Naive thymus-derived CD8-positive, alpha-beta T cell (primary cell): ENCODE data around the gene MUC20. TPM values are rescaled to one million over a fixed set of nuclear protein-coding genes. Genes with fewer than 3 reads are reported as not detected.
"Not testable (repeated sequence)": the region's sequence is repeated elsewhere in the genome, so short reads cannot be mapped to it uniquely, and the experiment has no call there.

Source experiments
- ATAC-seq, 2 donors: fragments of 150-1000 bp; cut with Tn5 transposase in 1 of 2; sonication (Bioruptor Pico), chemical (Tn5 transposase) in 1 of 2; 1 replicate in 1 of 2; 2 replicates in 1 of 2; pipeline ENCODE4 v1.10.0; 2021; ENCODE audit warnings: mild to moderate bottlenecking in 2 of 2, moderate library complexity in 2 of 2
- POLR2A ChIA-PET: fragments of 350-600 bp; sonication (Branson Sonifier 250); formaldehyde crosslinking; loops from one replicate; lab custom pipeline; 2021; ENCODE audit warnings: antibody characterized with exemption; lab: Charles Lee
- DNase-seq, 10 donors: peaks; one replicate each; pipeline versions ENCODE4 v3.0.0 to v3.0.0-alpha.2; 2020 to 2022
- H3K27ac Mint-ChIP-seq, 10 donors: one replicate each; pipeline ENCODE4 v1.8.0; 2020 to 2022; ENCODE audit warnings: mild to moderate bottlenecking in 10 of 10, mixed read lengths in 10 of 10, moderate library complexity in 4 of 10, inconsistent platforms in 1 of 10
- H3K27me3 Mint-ChIP-seq, 5 donors: one replicate each; pipeline ENCODE4 v1.8.0; 2021 to 2022; ENCODE audit warnings: mixed read lengths in 5 of 5
- H3K36me3 Mint-ChIP-seq, 3 donors: one replicate each; pipeline ENCODE4 v1.8.0; 2020 to 2022; ENCODE audit warnings: mixed read lengths in 3 of 3, mild to moderate bottlenecking in 2 of 3, inconsistent platforms in 1 of 3
- H3K4me1 Mint-ChIP-seq, 4 donors: one replicate each; pipeline ENCODE4 v1.8.0; 2021 to 2022; ENCODE audit warnings: mixed read lengths in 4 of 4
- H3K4me3 Mint-ChIP-seq, 10 donors: one replicate each; pipeline ENCODE4 v1.8.0; 2020 to 2022; ENCODE audit warnings: mild to moderate bottlenecking in 10 of 10, mixed read lengths in 10 of 10, moderate library complexity in 6 of 10, inconsistent platforms in 1 of 10
- H3K9me3 Mint-ChIP-seq, 9 donors: one replicate each; pipeline ENCODE4 v1.8.0; 2020 to 2022; ENCODE audit warnings: mixed read lengths in 9 of 9, mild to moderate bottlenecking in 3 of 9, inconsistent platforms in 1 of 9, moderate library complexity in 1 of 9
- polyA plus RNA-seq, 3 donors: library from polyadenylated mRNA; unstranded; fragments of 300-500 nt; fragmentation: Illumina TruSeq; gene quantifications; one replicate each; pipeline ENCODE4 v1.2.3, GENCODE V29; 2021
- total RNA-seq, 8 experiments: library from RNA in 2 of 8; stranded (reverse) in 2 of 8; gene quantifications; one replicate each; pipeline ENCODE4 v1.2.3 and lab custom pipeline; 2021 to 2026

Gene MUC20
- total and polyA plus RNA-seq, 5 experiments from 2014 or later = 0.21 to 11.7 (median 5.3) TPM; not detected in 1

GRCh38 chr3:195708626-195709481, 11.9 kb upstream of the MUC20 start:
- DNase-seq (no peak), ATAC-seq (no peak)
- H3K36me3 Mint-ChIP-seq = peaks cover 6 to 41% (median 28%) of the 10 kb centered on the region in 3 donors
- H3K27me3 Mint-ChIP-seq = no peaks in the 10 kb centered on the region
- H3K9me3 Mint-ChIP-seq = no peaks in the 10 kb centered on the region
- H3K4me3 Mint-ChIP-seq = no peak overlapping the region
- POLR2A ChIA-PET = no interaction called here
- peak overlapping the region in 1 of 10 donors; percentile 30 for H3K27ac Mint-ChIP-seq
- H3K4me1 Mint-ChIP-seq = peaks cover 0 to 3% (median 0%) of the 10 kb centered on the region in 4 donors

- Mint-ChIP-seq H3K9me3 (no peaks in the 10 kb centered on the region), H3K4me1 (peaks cover 0 to 6% (median 0%) of the 10 kb centered on the region in 4 donors), H3K36me3 (peaks cover 9 to 47% (median 33%) of the 10 kb centered on the region in 3 donors), H3K27me3 (no peaks in the 10 kb centered on the region), H3K27ac (peak overlapping the region in 1 of 10 donors; percentile 39), H3K4me3 (no peak overlapping the region)
- POLR2A ChIA-PET = no interaction called here
- DNase-seq (no peak), ATAC-seq (no peak)
These were observed 11.1 kb upstream of the MUC20 start for GRCh38 chr3:195709676-195710085.

- H3K27me3 Mint-ChIP-seq, POLR2A ChIA-PET, H3K4me1 Mint-ChIP-seq, DNase-seq, H3K9me3 Mint-ChIP-seq, ATAC-seq, H3K4me3 Mint-ChIP-seq: not testable (repeated sequence)
- H3K27ac Mint-ChIP-seq = peak overlapping the region in 3 of 10 donors; percentile 15 to 48 (median 43)
- peaks cover 15 to 53% (median 39%) of the 10 kb centered on the region in 3 donors for H3K36me3 Mint-ChIP-seq
These were observed 10.5 kb upstream of the MUC20 start for GRCh38 chr3:195710126-195710905.

GRCh38 chr3:195711091-195711812, 9.5 kb upstream of the MUC20 start:
- DNase-seq, POLR2A ChIA-PET, H3K9me3 Mint-ChIP-seq, H3K4me1 Mint-ChIP-seq, H3K27me3 Mint-ChIP-seq, H3K4me3 Mint-ChIP-seq: not testable (repeated sequence)
- peaks cover 17 to 59% (median 48%) of the 10 kb centered on the region in 3 donors for H3K36me3 Mint-ChIP-seq
- ATAC-seq = peak in 1 of 2 donors; percentile 9
- H3K27ac Mint-ChIP-seq = peak overlapping the region in 1 of 10 donors; percentile 27

GRCh38 chr3:195711813-195712534, 8.8 kb upstream of the MUC20 start:
- Mint-ChIP-seq H3K27ac (peak overlapping the region in 3 of 10 donors; percentile 17 to 34 (median 27)), H3K4me1 (peaks cover 0 to 8% (median 2%) of the 10 kb centered on the region in 4 donors), H3K36me3 (peaks cover 17 to 62% (median 48%) of the 10 kb centered on the region in 3 donors), H3K9me3 (peaks cover 0 to 2% (median 0%) of the 10 kb centered on the region in 9 donors), H3K27me3 (no peaks in the 10 kb centered on the region), H3K4me3 (no peak overlapping the region)
- ATAC-seq (peak in 1 of 2 donors; percentile 75), DNase-seq (no peak)
- POLR2A ChIA-PET = no interaction called here

- H3K4me3 Mint-ChIP-seq, H3K9me3 Mint-ChIP-seq, H3K27me3 Mint-ChIP-seq, DNase-seq, H3K4me1 Mint-ChIP-seq, POLR2A ChIA-PET: not testable (repeated sequence)
- Mint-ChIP-seq H3K36me3 (peaks cover 17 to 62% (median 48%) of the 10 kb centered on the region in 3 donors), H3K27ac (peak overlapping the region in 1 of 10 donors; percentile 27)
- ATAC-seq = peak in 1 of 2 donors; percentile 50
These were observed 8.3 kb upstream of the MUC20 start for GRCh38 chr3:195712535-195712910.

- POLR2A ChIA-PET, H3K27ac Mint-ChIP-seq, ATAC-seq, H3K27me3 Mint-ChIP-seq, H3K9me3 Mint-ChIP-seq, H3K4me1 Mint-ChIP-seq, H3K4me3 Mint-ChIP-seq: not testable (repeated sequence)
- peaks cover 17 to 62% (median 48%) of the 10 kb centered on the region in 3 donors for H3K36me3 Mint-ChIP-seq
- DNase-seq = peak in 1 of 10 donors; percentile 0
These were observed 7.6 kb upstream of the MUC20 start for GRCh38 chr3:195713150-195713549.

GRCh38 chr3:195714380-195715011, 6.3 kb upstream of the MUC20 start:
- Mint-ChIP-seq H3K27me3 (no peaks in the 10 kb centered on the region), H3K36me3 (peaks cover 11 to 49% (median 41%) of the 10 kb centered on the region in 3 donors)
- no peak for DNase-seq

GRCh38 chr3:195715134-195715533, 5.6 kb upstream of the MUC20 start:
- POLR2A ChIA-PET = no interaction called here
- Mint-ChIP-seq H3K27me3 (peaks cover 0 to 2% (median 0%) of the 10 kb centered on the region in 5 donors), H3K4me3 (no peak overlapping the region), H3K27ac (no peak overlapping the region), H3K9me3 (peaks cover 0 to 2% (median 0%) of the 10 kb centered on the region in 9 donors), H3K4me1 (peaks cover 0 to 10% (median 2%) of the 10 kb centered on the region in 4 donors), H3K36me3 (peaks cover 11 to 43% (median 34%) of the 10 kb centered on the region in 3 donors)
- ATAC-seq (no peak), DNase-seq (no peak)

More at GRCh38 chr3:195714380-195715011, 6.3 kb upstream of the MUC20 start:
- POLR2A ChIA-PET = no interaction called here
- no peak for ATAC-seq
- H3K4me1 Mint-ChIP-seq = peaks cover 0 to 12% (median 2%) of the 10 kb centered on the region in 4 donors
- H3K9me3 Mint-ChIP-seq = peaks cover 0 to 2% (median 0%) of the 10 kb centered on the region in 9 donors
- H3K4me3 Mint-ChIP-seq = no peak overlapping the region
- peak overlapping the region in 1 of 10 donors; percentile 28 for H3K27ac Mint-ChIP-seq

- Mint-ChIP-seq H3K27ac (no peak overlapping the region), H3K36me3 (peaks cover 11 to 40% (median 32%) of the 10 kb centered on the region in 3 donors), H3K27me3 (peaks cover 0 to 2% (median 0%) of the 10 kb centered on the region in 5 donors), H3K4me3 (no peak overlapping the region), H3K9me3 (peaks cover 0 to 2% (median 0%) of the 10 kb centered on the region in 9 donors), H3K4me1 (peaks cover 0 to 10% (median 2%) of the 10 kb centered on the region in 4 donors)
- ATAC-seq (no peak), DNase-seq (peak in 1 of 10 donors; percentile 0)
- POLR2A ChIA-PET = interaction anchor here (0.6 kb wide), 1 partner anchor 27 kb away, joined by 7 read pairs; no protein-coding TSS in a partner anchor
These were observed 5.1 kb upstream of the MUC20 start for GRCh38 chr3:195715583-195716266.

GRCh38 chr3:195717416-195717815, 3.4 kb upstream of the MUC20 start:
- peaks cover 0 to 2% (median 0%) of the 10 kb centered on the region in 5 donors for H3K27me3 Mint-ChIP-seq
- DNase-seq (no peak), ATAC-seq (no peak)
- POLR2A ChIA-PET = no interaction called here
- peaks cover 0 to 11% (median 2%) of the 10 kb centered on the region in 4 donors for H3K4me1 Mint-ChIP-seq
- H3K4me3 Mint-ChIP-seq = no peak overlapping the region
- peak overlapping the region in 1 of 10 donors; percentile 11 for H3K27ac Mint-ChIP-seq
- peaks cover 11 to 26% (median 21%) of the 10 kb centered on the region in 3 donors for H3K36me3 Mint-ChIP-seq
- H3K9me3 Mint-ChIP-seq = peaks cover 0 to 2% (median 0%) of the 10 kb centered on the region in 9 donors
